GM04504 (cell line): ENCODE data around the gene IFITM10.

Experiments used
- DNase-seq: peaks from one replicate; pipeline ENCODE4 v3.0.0-alpha.2; 2012; ENCODE audit warnings: low read depth

Gene IFITM10

DNA sequence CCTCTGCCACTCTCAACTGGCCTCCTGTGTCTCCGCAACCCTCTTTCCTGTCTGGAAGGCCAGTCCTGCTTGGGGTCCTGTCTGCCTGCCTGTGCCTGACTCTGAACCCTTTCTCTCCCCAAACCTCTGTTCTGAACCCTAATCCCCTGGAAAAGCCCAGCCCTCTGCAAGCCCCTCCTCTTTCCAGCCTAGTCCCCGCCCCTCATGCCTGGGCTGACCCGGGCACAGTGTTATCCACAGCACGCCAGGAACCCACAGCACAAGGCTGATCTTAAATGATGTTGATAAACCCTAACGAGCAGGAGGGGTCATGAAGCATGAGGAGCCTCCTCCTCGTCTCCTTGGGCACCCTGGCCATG, at the start of gene IFITM10:
Gene IFITM10 (minus strand): TSS at position 115 of the 359 bp plus-strand sequence. CDS start 153 bp downstream, outside the sequence.
- no peak for DNase-seq

DNA sequence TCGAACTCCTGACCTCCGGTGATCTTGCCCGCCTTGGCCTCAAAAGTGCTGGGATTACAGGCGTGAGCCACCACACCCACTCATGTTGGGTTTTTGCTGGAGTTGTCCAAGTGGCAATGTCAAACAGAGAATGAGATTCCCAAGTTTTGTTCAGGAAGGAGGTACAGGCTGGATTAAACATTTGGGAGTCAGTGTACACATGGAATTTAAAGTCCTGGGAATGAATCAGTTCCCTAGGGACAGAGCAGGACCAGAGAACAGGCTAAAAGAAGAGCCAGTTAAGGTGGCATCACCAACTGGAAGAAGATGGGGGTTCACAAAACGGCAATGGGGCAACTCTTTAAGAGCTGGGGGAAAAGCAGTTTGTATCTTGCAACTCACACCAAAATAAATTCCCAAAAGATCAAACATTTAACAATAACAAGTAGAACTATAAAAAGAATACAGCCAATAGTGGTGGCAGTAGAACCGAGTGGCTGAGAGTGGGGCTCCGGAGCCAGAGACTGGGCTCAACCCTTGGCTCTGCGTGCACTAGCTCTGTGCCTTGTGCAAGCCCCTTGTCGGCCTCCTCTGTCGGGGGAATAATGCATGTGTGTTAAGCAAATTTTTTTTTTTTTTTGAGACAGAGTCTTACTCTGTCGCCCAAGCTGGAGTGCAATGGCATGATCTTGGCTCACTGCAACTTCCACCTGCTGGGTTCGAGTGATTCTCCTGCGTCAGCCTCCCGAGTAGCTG, 47.2 kb upstream of the IFITM10 start:
- no peak for DNase-seq

DNA sequence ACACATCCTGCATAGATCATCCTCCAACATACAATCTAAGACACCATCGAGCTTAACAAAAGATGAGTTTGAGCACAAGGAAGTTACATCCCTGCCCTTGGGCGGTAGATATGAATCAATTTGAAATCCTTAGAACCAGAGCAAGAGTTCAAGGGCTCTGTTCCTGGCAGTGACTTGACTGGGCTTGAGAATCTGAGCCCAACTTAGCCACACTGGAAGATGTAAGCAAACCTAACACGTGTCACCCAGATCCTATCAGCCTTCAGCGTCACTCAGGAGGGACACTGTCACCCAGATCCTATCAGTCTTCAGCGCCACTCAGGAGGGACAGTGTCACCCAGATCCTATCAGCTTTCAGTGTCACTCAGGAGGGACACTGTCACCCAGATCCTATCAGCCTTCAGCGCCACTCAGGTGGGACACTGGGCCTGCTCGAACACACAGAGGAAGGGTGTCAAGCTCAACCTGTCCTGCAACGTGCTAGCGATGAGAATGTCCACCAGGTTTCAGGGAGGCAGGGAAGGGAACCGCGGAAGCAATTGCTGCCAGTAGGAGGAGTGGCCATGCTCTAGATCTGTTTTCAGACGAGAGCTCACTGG, 46.1 kb upstream of the IFITM10 start:
- no peak for DNase-seq

DNA sequence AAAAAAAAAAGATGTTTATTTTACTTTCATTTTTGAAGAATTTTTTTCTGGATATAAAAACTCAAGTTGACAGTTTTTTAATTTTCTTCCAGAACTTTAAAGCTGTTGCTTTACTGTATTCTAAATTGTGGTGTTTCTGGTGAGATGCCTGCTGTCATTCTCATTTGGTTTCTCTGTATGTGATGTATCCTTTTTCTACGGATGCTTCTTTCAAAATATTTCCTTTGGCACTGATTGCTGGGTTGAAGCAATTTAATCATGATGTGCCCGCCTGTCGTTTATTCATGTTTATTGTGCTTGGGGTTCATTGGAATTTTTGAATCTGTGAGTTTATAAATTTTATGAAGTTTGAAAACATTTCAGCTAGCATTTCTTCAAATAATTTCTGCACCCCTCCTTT, 42.7 kb upstream of the IFITM10 start:
- DNase-seq = no peak

DNA sequence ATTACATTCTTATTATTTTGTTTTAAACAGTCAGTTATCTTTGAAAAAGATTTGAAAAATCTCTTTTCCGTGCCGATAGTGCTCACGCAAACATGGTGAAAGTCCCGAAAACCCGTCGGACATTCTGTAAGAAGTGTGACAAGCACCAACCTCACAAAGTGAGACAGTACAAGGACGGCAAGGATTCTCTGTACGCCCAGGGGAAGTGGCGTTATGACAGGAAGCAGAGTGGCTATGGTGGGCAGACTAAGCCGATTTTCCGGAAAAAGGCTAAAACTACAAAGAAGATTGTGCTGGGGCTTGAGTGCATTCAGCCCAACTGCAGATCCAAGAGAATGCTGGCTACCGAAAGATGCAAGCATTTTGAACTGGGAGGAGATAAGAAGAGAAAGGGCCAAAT, 42.1 kb upstream of the IFITM10 start:
- DNase-seq = no peak

DNA sequence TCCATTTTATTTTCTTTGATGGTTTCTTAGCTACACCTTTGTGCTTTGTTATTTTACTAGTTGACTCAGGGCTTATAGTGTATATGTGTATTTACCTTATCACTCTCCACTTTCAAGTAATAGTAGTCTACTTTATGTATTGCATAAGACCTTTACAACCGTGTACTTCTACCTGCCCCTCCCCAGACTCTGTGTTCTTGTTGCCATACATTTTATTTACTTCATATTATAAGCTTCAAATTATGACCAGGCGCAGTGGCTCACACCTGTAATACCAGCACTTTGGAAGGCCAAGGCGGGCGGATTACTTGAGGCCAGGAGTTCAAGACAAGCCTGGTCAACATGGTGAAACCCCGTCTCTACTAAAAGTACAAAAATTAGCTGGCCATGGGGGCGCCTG, 41.5 kb upstream of the IFITM10 start:
- no peak for DNase-seq

DNA sequence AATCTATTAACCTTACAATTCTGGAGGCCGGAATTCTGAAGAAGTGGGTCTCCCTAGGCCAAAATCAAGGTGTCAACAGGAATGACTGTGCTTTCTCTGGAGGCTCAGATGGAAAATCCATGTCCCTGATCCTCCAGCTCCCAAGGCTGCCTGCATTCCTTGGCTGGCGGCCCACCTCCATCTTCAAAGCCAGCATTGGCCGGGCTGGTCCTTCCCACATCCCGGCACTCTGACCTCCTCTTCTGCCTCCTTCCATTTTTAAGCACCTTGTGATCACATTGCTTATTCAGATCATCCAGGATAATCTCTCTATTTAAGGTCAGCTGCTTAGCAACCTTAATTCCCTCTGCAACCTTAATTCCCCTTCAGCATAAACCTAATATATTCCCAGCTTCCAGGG, 36.1 kb upstream of the IFITM10 start:
- DNase-seq = no peak

DNA sequence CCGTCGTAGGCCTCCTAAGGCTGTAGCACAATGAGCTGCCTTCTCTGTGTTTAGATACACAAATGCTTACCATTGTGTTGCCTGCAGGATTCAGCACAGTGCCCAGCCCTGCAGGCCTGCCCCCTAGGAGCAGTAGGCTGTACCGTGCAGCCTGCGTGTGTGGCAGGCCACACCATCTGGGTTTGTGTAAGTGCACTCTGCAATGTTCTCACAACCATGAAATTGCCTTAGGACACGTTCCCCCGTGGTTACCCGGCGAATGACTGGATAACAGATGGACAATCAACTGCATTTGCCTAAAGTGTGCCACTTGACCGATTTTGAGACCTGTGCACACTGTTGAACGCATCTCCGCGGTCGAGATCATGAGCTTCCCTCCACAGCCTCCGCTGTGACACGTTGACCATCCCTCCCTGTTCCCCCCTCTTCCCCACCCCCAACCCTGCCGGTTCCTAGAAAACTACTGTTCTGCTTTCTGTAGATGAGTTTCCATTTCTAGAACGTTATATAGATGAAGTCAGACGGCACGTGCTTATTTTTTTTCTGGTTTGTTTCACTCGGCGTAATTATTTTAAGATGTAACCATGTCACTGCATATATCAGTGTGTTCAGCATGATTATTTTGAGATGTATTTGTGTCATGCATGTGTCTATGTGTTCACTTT, 35.5 kb upstream of the IFITM10 start:
- DNase-seq = peak; percentile 22

DNA sequence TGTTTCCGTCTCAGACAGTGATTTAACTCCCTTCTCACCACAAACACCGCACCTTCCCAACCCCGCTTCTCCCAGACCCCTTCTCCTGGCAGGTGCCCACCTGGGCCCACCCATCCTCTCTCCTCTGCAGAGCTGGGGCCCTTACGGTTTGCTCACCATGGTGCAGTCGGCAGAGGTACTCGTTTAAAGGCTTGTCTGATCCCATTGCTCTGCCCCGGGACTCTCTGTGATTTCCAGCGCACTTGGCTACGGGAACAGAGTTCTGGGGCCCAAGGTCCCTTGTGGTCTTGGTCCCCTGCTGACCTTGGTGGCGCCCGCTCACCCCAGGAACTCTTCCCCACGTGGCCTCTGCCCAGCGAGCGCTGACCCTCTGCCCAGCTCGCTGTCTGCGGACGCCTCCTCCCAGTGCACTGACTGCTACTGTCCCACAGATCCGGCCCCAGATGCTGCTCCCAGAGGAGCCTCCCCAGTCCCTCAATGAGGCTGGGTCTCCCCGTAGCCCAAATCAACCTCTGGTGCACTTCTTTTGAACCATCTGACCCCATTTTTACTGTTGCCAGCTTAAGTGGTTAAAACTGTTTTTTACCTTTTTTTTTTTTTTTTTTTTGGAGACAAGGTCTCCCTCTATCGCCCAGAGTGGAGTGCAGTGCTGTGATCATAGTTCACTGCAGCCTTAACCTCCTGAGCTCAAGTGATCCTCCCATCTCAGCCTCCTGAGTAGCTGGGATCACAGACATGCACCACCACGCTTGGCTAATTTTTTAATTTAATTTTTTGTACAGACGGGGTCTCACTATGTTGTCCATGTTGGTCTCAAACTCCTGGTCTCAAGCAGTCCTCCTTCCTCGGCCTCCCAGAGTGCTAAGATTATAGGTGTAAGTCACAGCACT, 34.6 kb upstream of the IFITM10 start:
- no peak for DNase-seq

DNA sequence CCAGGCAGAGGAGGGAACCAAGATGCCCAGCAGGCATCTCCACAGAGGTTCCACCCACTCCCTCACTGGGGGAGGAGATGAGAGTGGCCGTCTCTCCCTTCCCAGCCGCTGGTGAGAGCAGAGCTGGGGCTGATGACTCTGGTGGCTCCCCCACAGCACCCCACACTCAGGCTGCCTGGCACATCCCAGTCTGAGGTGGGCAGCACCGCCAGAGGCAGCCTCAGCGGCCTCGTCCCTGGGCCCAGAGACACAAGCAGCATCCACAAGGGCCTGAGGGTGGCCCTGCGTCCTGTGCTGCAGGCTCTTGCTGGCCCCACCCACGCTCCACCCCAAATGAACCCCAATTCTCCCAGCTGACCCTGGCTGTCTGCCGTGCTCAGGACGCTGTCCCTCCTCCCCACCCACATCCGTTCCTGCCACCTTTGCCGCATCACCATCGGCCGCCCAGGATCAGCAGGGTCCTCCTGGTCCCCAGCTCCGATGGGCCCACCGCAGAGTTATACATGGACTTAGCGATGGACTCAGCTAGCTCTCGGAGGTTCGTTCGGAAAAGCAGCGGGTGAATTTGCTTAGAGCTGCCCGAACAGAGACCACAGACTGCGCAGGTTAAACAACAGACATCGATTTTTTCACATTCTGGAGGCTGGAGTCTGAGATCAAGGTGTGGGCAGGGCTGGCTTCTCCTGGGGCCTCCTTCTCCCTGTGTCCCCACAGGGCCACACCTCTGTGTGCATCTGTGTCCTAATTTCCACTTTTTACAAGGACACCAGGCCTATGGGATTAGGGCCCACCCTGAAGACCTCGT, 33.5 kb upstream of the IFITM10 start:
- no peak for DNase-seq

DNA sequence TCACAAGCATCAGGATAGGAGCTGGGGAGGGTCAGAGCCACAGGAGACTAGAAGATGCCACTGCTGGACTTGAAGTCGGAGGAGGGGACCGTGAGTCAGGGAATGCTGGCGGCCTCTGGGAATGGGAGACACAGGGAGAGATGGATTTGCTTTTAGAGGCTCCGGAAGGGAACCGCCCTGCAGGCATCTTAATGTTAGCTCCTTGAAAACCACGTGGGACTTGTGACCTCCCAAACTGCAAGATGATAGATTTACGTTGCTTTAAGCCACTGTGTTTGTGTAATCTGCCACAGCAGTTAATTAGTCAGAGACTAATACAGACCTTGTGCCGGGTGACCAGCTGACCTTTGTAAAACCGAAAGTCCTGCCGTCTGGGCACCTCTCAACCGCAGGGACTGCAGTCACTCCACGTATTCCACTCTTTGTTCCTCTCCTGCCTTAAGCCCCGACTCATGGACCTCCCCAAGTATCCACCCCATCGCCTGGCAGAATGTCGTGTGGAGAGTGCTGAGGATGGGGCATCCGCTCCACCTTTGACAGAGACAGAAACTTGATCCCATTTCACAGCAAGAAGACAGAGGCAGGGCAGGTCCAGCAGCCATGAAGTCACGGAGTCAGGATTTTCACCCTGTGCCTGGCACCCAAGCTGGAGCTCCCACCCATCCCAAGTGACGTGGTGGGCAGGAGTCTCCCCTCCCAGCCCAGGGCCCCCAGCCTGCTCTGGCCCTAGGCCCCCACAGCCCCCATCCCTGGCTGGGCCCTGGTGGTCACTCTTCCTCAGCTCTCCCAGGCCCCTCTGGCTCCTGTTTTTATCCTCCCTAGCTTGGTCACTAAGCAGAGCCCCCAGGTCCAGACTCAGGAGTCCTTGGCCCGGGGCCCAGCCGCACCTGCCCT, 32.7 kb upstream of the IFITM10 start:
- DNase-seq = no peak

DNA sequence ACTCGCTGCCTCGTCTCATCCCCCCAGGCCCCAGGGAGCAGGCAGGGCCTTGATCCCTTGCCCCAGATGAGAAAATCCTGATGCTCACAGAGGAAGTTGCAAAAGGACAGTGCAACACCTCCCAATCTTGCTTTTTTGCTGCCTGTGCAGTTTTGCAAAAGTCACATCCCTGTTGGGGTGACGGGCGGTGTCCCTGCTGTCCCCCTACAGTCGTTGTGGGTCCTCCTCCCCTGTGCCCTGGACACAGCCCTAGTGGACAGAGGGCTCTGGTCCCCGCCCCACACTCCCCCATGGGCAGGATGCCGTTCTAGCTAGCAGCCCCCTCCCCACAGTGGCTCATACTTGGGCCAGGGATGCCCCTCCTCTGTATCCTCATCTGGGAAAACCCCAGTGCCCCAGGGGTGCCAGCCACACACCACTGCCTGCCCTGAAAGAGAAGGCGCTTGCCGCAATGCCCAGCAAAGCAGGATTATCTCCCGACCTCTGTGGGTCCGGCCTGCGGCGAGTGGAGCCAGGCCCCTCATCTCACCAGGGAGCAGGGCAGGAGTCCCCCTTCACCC, 31.7 kb upstream of the IFITM10 start:
- no peak for DNase-seq

DNA sequence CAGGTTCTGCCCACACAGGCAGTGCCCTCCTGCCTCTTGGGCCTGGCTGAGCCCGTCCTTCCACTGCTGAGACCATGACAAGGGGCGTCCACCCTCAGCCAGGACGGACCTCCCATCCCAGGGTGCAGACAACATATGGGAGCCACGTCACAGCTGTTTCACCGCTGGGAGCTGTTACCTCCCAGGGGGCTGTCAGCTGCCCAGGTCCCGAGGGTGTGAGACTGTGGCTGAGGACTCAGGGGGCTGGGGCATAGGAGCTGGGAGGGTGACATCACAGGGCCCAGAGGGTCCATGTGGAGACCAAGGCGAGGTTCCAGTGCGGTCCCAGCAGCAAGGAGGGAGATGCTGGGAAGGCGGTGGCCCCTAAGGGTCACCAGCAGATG, 31.2 kb upstream of the IFITM10 start:
- DNase-seq = no peak

DNA sequence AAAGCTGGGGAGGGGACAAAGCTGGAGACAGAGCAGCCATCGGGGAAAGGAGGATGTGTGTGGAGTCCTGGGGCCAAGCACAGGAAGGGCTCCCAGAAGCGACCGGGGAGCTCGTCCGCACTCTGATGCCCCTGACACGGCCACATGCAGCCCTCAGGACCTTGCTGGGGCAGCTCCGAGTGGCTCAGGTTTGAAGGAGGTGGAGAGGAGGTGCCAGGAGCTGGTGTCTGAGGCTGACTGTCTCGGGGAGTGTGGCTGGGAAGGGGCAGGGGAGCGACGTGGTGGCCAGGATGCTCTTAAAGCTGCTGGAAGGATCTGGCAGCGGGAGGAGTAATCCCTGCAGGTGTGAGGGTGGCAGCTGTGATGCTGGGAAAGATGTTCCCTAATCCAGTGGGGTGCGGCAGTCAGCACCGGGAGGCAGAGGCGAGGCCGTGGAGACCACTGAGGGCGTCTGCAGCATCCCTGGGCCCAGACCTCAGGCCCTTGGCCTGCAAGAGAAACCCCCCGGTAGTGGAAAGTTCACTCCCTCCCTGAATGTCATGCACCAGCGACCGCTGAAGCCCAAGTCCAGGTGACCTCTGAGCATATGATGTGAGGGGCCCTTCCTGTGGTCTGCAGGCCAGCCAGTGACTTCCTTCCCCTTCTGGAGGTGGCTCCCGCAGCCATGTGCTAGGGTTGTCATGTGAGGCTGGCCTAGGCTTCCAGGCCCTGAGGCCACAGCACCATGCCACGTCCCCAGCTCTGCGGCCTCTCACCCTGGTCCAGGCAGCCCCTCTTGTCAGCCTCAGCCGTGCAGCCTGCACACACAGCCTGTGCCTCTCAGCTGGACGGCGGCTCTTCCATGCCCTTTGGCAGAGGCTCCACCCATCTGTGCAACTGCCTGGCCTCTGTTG, 30.6 kb upstream of the IFITM10 start:
- no peak for DNase-seq

DNA sequence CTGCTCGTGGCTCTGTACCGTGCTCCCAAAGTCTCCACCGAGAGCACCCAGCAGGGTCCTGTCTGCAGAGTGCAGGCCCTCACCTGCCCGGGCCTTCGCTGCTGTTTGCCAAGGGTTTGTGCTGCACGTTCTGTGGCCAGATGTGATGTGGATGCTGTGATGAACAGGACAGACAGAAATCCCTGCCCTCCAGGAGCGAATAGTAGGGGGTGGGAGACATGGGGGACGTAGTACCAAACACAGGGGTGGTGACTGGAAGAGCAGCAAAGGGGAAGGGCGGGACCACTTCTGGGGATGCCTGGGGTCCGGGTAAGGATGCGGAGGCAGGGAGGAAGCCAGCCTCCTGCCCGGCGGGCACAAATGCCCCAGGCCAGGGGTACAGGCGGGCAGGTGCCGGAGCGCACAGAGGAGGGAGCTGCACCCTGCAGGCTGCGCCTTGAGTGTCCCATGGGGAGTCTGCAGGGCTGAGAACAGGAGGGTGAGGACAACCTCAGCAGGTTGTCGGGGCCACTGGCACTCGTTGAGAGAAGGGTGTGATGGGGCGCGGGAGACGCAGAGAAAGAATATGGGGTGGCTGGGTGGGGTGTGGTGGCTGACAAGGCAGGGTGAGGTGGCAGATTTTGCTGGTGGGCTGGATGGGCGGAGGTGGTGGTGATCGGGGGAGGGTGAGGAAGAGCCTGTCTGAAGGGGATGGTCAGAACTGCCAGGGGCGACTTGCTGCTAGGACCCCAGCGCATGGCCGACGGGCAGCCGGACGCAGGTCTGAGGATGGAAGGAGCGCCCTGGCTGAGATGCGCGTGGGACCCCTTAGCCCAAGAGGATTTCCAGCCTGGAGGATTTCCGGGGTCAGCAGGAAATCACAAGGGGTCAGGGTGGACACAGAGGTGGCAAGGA, 29.7 kb upstream of the IFITM10 start:
- no peak for DNase-seq

DNA sequence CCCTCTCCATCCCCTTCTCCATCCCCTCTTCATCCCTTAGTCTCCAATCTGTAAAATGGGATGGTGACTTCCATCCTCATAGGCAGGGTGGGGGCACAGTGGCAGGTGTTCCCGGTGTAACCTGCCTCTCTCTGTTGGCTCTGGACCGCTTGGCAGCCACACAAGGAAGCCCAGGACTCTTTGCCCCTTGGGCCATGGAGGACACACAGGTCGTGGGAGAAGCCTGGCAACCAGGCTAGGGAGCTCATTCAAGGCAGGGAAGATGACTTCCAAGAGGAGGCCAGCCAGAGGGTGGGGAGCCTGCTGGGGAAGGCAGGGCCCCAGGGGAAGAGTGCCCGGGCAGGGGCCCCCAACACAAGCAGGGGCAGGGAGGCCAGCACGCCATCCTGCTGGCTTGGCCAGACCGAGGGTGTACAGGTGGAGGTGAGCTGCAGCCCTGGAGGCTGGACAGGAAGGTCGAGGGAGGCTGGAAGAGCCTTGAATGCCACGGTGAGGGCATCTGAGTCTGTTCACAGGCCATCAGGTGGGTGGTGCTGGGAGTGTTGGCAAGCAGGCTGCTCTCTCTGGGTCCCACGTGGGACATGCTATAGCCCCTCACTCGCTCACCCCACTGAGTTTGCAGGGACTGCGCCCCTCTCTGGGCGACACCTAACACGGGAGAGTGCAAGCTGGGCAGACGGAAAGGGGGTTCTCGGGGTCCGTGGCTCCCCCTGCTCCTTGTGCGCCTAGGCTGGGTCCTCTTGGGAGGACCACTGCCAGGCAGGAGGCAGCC, 28.8 kb upstream of the IFITM10 start:
- no peak for DNase-seq

DNA sequence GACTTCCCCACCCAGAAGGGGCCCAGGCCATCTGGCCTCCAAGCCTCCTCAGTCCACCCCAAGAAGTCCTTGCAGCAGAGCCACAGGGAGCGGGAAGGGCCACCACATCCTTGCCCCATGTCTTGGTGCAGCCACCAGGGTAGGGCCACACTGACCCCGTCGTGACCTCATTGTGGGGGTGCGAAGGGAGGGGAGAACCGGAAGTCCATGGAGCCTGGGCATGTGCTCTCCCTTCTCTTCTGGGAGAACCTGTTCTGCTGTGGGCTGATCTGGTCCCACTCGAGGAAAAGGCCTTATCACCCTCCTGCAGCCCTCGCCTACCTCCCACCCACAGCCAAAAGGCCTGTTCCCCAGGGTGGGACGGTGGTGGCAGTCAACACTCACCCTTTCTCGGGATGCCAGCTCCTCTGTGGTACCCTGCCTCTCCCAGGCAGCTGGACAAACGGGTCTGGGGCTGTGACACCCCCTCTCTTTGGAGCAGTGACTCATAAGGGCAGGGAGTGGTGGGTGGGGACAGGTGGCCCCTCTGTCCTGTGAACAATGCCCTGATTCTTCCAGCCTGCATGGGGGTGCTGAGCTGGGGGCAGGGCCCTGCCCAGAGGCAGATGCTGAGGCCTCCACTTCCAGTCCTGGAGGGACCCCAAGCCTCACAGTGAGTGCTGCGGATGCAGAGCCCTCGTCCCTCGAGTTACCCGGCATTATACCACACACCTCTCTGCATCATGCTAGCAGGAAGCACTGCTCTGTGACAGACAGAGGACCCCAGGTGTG, 27.9 kb upstream of the IFITM10 start:
- DNase-seq = no peak
